Measurements from ENCODE around the gene STARD3.

- TF ChIP-seq, protein P1, sequence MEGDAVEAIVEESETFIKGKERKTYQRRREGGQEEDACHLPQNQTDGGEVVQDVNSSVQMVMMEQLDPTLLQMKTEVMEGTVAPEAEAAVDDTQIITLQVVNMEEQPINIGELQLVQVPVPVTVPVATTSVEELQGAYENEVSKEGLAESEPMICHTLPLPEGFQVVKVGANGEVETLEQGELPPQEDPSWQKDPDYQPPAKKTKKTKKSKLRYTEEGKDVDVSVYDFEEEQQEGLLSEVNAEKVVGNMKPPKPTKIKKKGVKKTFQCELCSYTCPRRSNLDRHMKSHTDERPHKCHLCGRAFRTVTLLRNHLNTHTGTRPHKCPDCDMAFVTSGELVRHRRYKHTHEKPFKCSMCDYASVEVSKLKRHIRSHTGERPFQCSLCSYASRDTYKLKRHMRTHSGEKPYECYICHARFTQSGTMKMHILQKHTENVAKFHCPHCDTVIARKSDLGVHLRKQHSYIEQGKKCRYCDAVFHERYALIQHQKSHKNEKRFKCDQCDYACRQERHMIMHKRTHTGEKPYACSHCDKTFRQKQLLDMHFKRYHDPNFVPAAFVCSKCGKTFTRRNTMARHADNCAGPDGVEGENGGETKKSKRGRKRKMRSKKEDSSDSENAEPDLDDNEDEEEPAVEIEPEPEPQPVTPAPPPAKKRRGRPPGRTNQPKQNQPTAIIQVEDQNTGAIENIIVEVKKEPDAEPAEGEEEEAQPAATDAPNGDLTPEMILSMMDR (IDR thresholded peaks at IDR 0.05), result no peak
- TF ChIP-seq POLR2A (IDR thresholded peaks at IDR 0.05), result no peak
- no peak for TF ChIP-seq EP300 (IDR thresholded peaks at IDR 0.05)
Observed at GRCh38 chr17:39600288-39600996, 36.5 kb upstream of the STARD3 start.

Data from sigmoid colon (tissue), 4 donors.